ENCODE measurements around the gene KIR3DL3. TPM values are rescaled to one million over a fixed set of nuclear protein-coding genes. Genes with fewer than 3 reads are reported as not detected.
A peak's percentile ranks its signal among the peaks of the same experiment; 100 is the strongest.
"Not testable (repeated sequence)": the region's sequence is repeated elsewhere in the genome, so short reads cannot be mapped to it uniquely, and the experiment has no call there.

KIR3DL3 gene
- not detected for polyA plus RNA-seq (ENCODE audit: insufficient read length in 3 of 3)
- long read RNA-seq, donor 1 = 0 reads
- long read RNA-seq, donor 2 = 0 reads
- long read RNA-seq, donor 3 = 0 reads
- long read RNA-seq, donor 4 = 0 reads
- long read RNA-seq, donor 5 = 0 reads
- long read RNA-seq, donor 6 = 0 reads
- long read RNA-seq, donor 7 = 0 reads
- long read RNA-seq, donor 8 = 0 reads
- long read RNA-seq, donor 9 = 0 reads
- long read RNA-seq, donor 10 = 0 reads
- long read RNA-seq, donor 11 = 0 reads
- long read RNA-seq, donor 12 = 0 reads
- long read RNA-seq, donor 13 = 0 reads
- long read RNA-seq, donor 14 = 0 reads
- long read RNA-seq, donor 15 = 0 reads
- long read RNA-seq, donor 16 = 0 reads

- no peak for DNase-seq (ENCODE audit: extremely low read depth in 1 of 11, low read depth in 9 of 11, low spot score in 4 of 11)
These were observed at the start of gene KIR3DL3 for GRCh38 chr19:54724142-54724541. Gene KIR3DL3, plus strand, starts transcription at chr19:54724442. Its CDS starts 55 bp downstream, at chr19:54724497.

- peak in 6 of 11 donors; percentile 9 to 38 (median 18) for DNase-seq (ENCODE audit: extremely low read depth in 1 of 11, low read depth in 9 of 11, low spot score in 4 of 11)
These were observed 47.9 kb upstream of the KIR3DL3 start for GRCh38 chr19:54676210-54676834.

GRCh38 chr19:54677217-54677616 lies 47.0 kb upstream of the KIR3DL3 start:
- no peak for DNase-seq (ENCODE audit: extremely low read depth in 1 of 11, low read depth in 9 of 11, low spot score in 4 of 11)

GRCh38 chr19:54681596-54681995 lies 42.6 kb upstream of the KIR3DL3 start:
- DNase-seq (ENCODE audit: extremely low read depth in 1 of 11, low read depth in 9 of 11, low spot score in 4 of 11) = not testable (repeated sequence)

- DNase-seq (ENCODE audit: extremely low read depth in 1 of 11, low read depth in 9 of 11, low spot score in 4 of 11) = no peak
These were observed 41.9 kb upstream of the KIR3DL3 start for GRCh38 chr19:54682306-54682856.

- peak; percentile 40 to 78 (median 61) for DNase-seq (ENCODE audit: extremely low read depth in 1 of 11, low read depth in 9 of 11, low spot score in 4 of 11)
These were observed 39.7 kb upstream of the KIR3DL3 start for GRCh38 chr19:54684527-54684926.

GRCh38 chr19:54691582-54692297 lies 32.5 kb upstream of the KIR3DL3 start:
- no peak for DNase-seq (ENCODE audit: extremely low read depth in 1 of 11, low read depth in 9 of 11, low spot score in 4 of 11)

GRCh38 chr19:54692298-54692615 lies 32.0 kb upstream of the KIR3DL3 start:
- no peak for DNase-seq (ENCODE audit: extremely low read depth in 1 of 11, low read depth in 9 of 11, low spot score in 4 of 11)

GRCh38 chr19:54694648-54695047 lies 29.6 kb upstream of the KIR3DL3 start:
- DNase-seq (ENCODE audit: extremely low read depth in 1 of 11, low read depth in 9 of 11, low spot score in 4 of 11) = no peak

- no peak for DNase-seq (ENCODE audit: extremely low read depth in 1 of 11, low read depth in 9 of 11, low spot score in 4 of 11)
These were observed 28.1 kb upstream of the KIR3DL3 start for GRCh38 chr19:54696117-54696548.

- no peak for DNase-seq (ENCODE audit: extremely low read depth in 1 of 11, low read depth in 9 of 11, low spot score in 4 of 11)
These were observed 27.5 kb upstream of the KIR3DL3 start for GRCh38 chr19:54696766-54697165.

GRCh38 chr19:54697716-54698115 lies 26.5 kb upstream of the KIR3DL3 start:
- not testable (repeated sequence) for DNase-seq (ENCODE audit: extremely low read depth in 1 of 11, low read depth in 9 of 11, low spot score in 4 of 11)

- DNase-seq (ENCODE audit: extremely low read depth in 1 of 11, low read depth in 9 of 11, low spot score in 4 of 11) = no peak
These were observed 19.3 kb upstream of the KIR3DL3 start for GRCh38 chr19:54704928-54705327.

- no peak for DNase-seq (ENCODE audit: extremely low read depth in 1 of 11, low read depth in 9 of 11, low spot score in 4 of 11)
These were observed 16.3 kb upstream of the KIR3DL3 start for GRCh38 chr19:54707962-54708361.

- DNase-seq (ENCODE audit: extremely low read depth in 1 of 11, low read depth in 9 of 11, low spot score in 4 of 11) = no peak
These were observed 15.5 kb upstream of the KIR3DL3 start for GRCh38 chr19:54708781-54709180.

GRCh38 chr19:54709212-54709948 lies 14.9 kb upstream of the KIR3DL3 start:
- no peak for DNase-seq (ENCODE audit: extremely low read depth in 1 of 11, low read depth in 9 of 11, low spot score in 4 of 11)

GRCh38 chr19:54709956-54710355 lies 14.3 kb upstream of the KIR3DL3 start:
- not testable (repeated sequence) for DNase-seq (ENCODE audit: extremely low read depth in 1 of 11, low read depth in 9 of 11, low spot score in 4 of 11)

- no peak for DNase-seq (ENCODE audit: extremely low read depth in 1 of 11, low read depth in 9 of 11, low spot score in 4 of 11)
These were observed 402 bp downstream of the KIR3DL3 start for GRCh38 chr19:54724644-54725043.

- DNase-seq (ENCODE audit: extremely low read depth in 1 of 11, low read depth in 9 of 11, low spot score in 4 of 11) = no peak
These were observed 1.1 kb downstream of the KIR3DL3 start for GRCh38 chr19:54725321-54725720.
